22Rv1 (cell line): Measurements from ENCODE around the gene TMC4.

ENCODE experiments used
- CTCF ChIP-seq: fragments of 450-650 bp; IDR thresholded peaks from 2 replicates; pipeline ENCODE4 v1.5.1; 2017; ENCODE audit warnings: mild to moderate bottlenecking
- ZFX ChIP-seq: fragments of 450-650 bp; IDR thresholded peaks from 2 replicates; pipeline ENCODE4 v1.6.1; 2017; ENCODE audit warnings: antibody characterized with exemption, borderline replicate concordance

GRCh38 chr19:54216869-54217268 lies 43.9 kb upstream of the TMC4 start:
- TF ChIP-seq CTCF (no peak), ZFX (no peak)
